Right lobe of liver (tissue), 4 donors: ENCODE data around the gene TFEC.

Source experiments
- POLR2A ChIP-seq: fragments of 450-650 bp; IDR thresholded peaks from one replicate; pipeline ENCODE4 v1.6.1; 2017; ENCODE audit warnings: antibody characterized with exemption, mild to moderate bottlenecking
- TF ChIP-seq, protein P1 (sequence below), 4 donors: fragments of 200-600 bp in 3 of 4; fragments of 450-650 bp in 1 of 4; IDR thresholded peaks; one replicate each; pipeline versions ENCODE4 v1.5.1 to v1.8.0; 2016 to 2022; ENCODE audit warnings: antibody characterized with exemption in 4 of 4, mild to moderate bottlenecking in 2 of 4
- donor health status: DM: no; HTN: no; CAD: no.
- donor health status: DM: no; HTN: no; CAD: no.
- donor health status: DM: no; HTN: yes; CAD: no.

DNA sequence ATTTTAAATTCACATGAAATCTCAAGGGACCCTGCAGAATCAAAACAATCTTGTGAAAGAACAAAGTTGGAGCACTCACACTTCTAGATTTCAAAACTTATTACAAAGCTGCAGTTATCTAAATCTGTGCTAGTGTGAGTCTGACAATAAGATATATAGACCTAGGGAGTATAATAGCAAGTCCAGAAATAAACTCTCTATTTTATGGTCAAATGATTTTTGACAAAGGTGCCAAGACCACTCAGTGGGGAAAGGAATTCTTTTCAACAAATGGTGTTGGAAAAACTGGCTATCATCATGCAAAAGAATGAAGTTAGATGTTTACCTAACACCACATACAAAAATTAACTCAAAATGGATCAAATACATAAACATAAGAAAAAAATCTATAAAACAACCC is 68.2 kb downstream of the TFEC start:
- no peak for TF ChIP-seq POLR2A
- TF ChIP-seq, protein P1, sequence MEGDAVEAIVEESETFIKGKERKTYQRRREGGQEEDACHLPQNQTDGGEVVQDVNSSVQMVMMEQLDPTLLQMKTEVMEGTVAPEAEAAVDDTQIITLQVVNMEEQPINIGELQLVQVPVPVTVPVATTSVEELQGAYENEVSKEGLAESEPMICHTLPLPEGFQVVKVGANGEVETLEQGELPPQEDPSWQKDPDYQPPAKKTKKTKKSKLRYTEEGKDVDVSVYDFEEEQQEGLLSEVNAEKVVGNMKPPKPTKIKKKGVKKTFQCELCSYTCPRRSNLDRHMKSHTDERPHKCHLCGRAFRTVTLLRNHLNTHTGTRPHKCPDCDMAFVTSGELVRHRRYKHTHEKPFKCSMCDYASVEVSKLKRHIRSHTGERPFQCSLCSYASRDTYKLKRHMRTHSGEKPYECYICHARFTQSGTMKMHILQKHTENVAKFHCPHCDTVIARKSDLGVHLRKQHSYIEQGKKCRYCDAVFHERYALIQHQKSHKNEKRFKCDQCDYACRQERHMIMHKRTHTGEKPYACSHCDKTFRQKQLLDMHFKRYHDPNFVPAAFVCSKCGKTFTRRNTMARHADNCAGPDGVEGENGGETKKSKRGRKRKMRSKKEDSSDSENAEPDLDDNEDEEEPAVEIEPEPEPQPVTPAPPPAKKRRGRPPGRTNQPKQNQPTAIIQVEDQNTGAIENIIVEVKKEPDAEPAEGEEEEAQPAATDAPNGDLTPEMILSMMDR (IDR thresholded peaks at IDR 0.05): no peak
